ENCODE data around the gene ZNF628.

DNA sequence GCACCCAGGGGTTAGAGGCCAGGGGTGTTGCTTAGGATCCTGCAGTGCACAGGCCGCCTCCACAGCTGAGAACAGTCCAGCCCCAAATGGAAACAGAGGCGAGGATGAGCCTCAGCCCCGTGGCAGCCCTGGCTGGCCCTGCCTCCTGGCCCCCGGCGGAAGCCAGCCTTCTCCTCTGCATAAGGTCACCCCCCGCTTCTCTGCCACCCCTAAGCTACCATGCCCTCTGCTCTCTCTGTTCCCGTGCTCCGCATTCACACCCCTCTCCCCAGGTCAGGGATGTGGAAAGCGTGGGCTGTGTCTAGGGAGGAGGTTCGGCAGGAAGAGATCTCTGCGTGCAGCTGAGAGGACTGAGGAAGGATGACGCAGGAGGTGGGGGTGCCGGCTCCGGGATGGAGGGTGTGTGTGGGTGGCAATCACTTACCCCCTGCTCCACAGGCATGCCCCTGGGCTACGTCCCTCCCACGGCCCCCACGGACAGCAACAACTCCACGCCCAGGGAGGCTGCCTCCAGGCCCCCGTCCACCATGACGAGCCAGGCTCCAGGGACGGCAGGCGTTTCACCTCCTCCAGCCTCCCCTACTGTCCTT lies 17.9 kb downstream of the ZNF628 start:
- TF ChIP-seq MAFK (IDR thresholded peaks at IDR 0.05; ENCODE audit: low read depth, low read length), result no peak
- no peak for TF ChIP-seq CTCF (conservative IDR thresholded peaks at IDR 0.05; ENCODE audit: low read depth, low read length)
- peak; percentile 51; the same call in 1 of the 2 replicates for TF ChIP-seq POLR2A (IDR thresholded peaks at IDR 0.05; ENCODE audit: low read depth, low read length)
- no peak for TF ChIP-seq CEBPB (IDR thresholded peaks at IDR 0.05; ENCODE audit: low read depth, low read length)
- TF ChIP-seq, protein P1, sequence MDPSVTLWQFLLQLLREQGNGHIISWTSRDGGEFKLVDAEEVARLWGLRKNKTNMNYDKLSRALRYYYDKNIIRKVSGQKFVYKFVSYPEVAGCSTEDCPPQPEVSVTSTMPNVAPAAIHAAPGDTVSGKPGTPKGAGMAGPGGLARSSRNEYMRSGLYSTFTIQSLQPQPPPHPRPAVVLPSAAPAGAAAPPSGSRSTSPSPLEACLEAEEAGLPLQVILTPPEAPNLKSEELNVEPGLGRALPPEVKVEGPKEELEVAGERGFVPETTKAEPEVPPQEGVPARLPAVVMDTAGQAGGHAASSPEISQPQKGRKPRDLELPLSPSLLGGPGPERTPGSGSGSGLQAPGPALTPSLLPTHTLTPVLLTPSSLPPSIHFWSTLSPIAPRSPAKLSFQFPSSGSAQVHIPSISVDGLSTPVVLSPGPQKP (IDR thresholded peaks at IDR 0.05; ENCODE audit: borderline replicate concordance, low read depth, low read length), result no peak
- no peak for TF ChIP-seq RFX5 (IDR thresholded peaks at IDR 0.05; ENCODE audit: low read depth, low read length)
- TF ChIP-seq MXI1 (IDR thresholded peaks at IDR 0.05; ENCODE audit: borderline replicate concordance, low read depth, low read length), result no peak
- no peak for TF ChIP-seq RAD21 (IDR thresholded peaks at IDR 0.05; ENCODE audit: low read length)
- TF ChIP-seq, protein P2, sequence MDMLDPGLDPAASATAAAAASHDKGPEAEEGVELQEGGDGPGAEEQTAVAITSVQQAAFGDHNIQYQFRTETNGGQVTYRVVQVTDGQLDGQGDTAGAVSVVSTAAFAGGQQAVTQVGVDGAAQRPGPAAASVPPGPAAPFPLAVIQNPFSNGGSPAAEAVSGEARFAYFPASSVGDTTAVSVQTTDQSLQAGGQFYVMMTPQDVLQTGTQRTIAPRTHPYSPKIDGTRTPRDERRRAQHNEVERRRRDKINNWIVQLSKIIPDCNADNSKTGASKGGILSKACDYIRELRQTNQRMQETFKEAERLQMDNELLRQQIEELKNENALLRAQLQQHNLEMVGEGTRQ (IDR thresholded peaks at IDR 0.05; ENCODE audit: low read depth, low read length), result no peak
- no peak for TF ChIP-seq CHD1 (IDR thresholded peaks at IDR 0.05; ENCODE audit: low read depth, low read length)
- no peak for TF ChIP-seq NFE2L2 (IDR thresholded peaks at IDR 0.05; ENCODE audit: low read depth, low read length)
- TF ChIP-seq SMC3 (IDR thresholded peaks at IDR 0.05; ENCODE audit: low read depth, low read length), result no peak
- TF ChIP-seq BHLHE40 (IDR thresholded peaks at IDR 0.05; ENCODE audit: low read depth, low read length), result 0 out of 2 replicates have a peak, but pooled peaks have one; percentile 17
- no peak for TF ChIP-seq RCOR1 (IDR thresholded peaks at IDR 0.05; ENCODE audit: insufficient replicate concordance, low read length)
